ENCODE results near the gene RMND1. TPM values are rescaled to one million over a fixed set of nuclear protein-coding genes. Genes with fewer than 3 reads are reported as not detected.
A peak's percentile ranks its signal among the peaks of the same experiment; 100 is the strongest.

RMND1 gene
- total RNA-seq, 1 donor from 2014 or later = 28.6 TPM

GRCh38 chr6:151408858-151409257, 43.1 kb downstream of the RMND1 start:
- Mint-ChIP-seq H3K36me3 (peaks cover 43% of the 10 kb centered on the region), H3K9me3 (no peaks in the 10 kb centered on the region), H3K4me3 (no peak overlapping the region), H3K4me1 (ENCODE audit: unreplicated experiment) (peaks cover 3% of the 10 kb centered on the region), H3K27me3 (no peaks in the 10 kb centered on the region), H3K27ac (no peak overlapping the region)
- no peak for DNase-seq (ENCODE audit: extremely low spot score, unreplicated experiment)
- TF ChIP-seq CTCF (conservative IDR thresholded peaks at IDR 0.05) = no peak

- peaks cover 8% of the 10 kb centered on the region for H3K4me1 Mint-ChIP-seq (ENCODE audit: unreplicated experiment)
These were observed 48.0 kb downstream of the RMND1 start for GRCh38 chr6:151403919-151404308.

GRCh38 chr6:151402228-151402627, 49.7 kb downstream of the RMND1 start:
- Mint-ChIP-seq H3K27me3 (no peaks in the 10 kb centered on the region), H3K27ac (no peak overlapping the region), H3K4me1 (ENCODE audit: unreplicated experiment) (peaks cover 8% of the 10 kb centered on the region)

More at GRCh38 chr6:151403919-151404308, 48.0 kb downstream of the RMND1 start:
- no peaks in the 10 kb centered on the region for H3K9me3 Mint-ChIP-seq
- no peak overlapping the region for H3K4me3 Mint-ChIP-seq
- no peak for DNase-seq (ENCODE audit: extremely low spot score, unreplicated experiment)
- H3K36me3 Mint-ChIP-seq = peaks cover 29% of the 10 kb centered on the region
- H3K27ac Mint-ChIP-seq = no peak overlapping the region
- H3K27me3 Mint-ChIP-seq = no peaks in the 10 kb centered on the region
- TF ChIP-seq CTCF (conservative IDR thresholded peaks at IDR 0.05) = no peak

GRCh38 chr6:151400473-151400872, 51.5 kb downstream of the RMND1 start:
- no peak overlapping the region for H3K4me3 Mint-ChIP-seq
- no peak for TF ChIP-seq CTCF (conservative IDR thresholded peaks at IDR 0.05)
- H3K27me3 Mint-ChIP-seq = no peaks in the 10 kb centered on the region
- DNase-seq (ENCODE audit: extremely low spot score, unreplicated experiment) = no peak
- no peaks in the 10 kb centered on the region for H3K9me3 Mint-ChIP-seq
- peaks cover 10% of the 10 kb centered on the region for H3K4me1 Mint-ChIP-seq (ENCODE audit: unreplicated experiment)
- H3K36me3 Mint-ChIP-seq = peaks cover 31% of the 10 kb centered on the region
- H3K27ac Mint-ChIP-seq = peak overlapping the region; percentile 35

More at GRCh38 chr6:151402228-151402627, 49.7 kb downstream of the RMND1 start:
- Mint-ChIP-seq H3K4me3 (no peak overlapping the region), H3K36me3 (peaks cover 33% of the 10 kb centered on the region), H3K9me3 (no peaks in the 10 kb centered on the region)
- DNase-seq (ENCODE audit: extremely low spot score, unreplicated experiment) = no peak
- TF ChIP-seq CTCF (conservative IDR thresholded peaks at IDR 0.05) = no peak

GRCh38 chr6:151399679-151400078, 52.2 kb downstream of the RMND1 start:
- H3K27me3 Mint-ChIP-seq = no peaks in the 10 kb centered on the region

More at GRCh38 chr6:151399679-151400078, 52.2 kb downstream of the RMND1 start:
- DNase-seq (ENCODE audit: extremely low spot score, unreplicated experiment) = no peak
- TF ChIP-seq CTCF (conservative IDR thresholded peaks at IDR 0.05) = no peak
- Mint-ChIP-seq H3K27ac (peak overlapping the region; percentile 39), H3K4me3 (no peak overlapping the region), H3K9me3 (no peaks in the 10 kb centered on the region), H3K4me1 (ENCODE audit: unreplicated experiment) (peaks cover 14% of the 10 kb centered on the region), H3K36me3 (peaks cover 34% of the 10 kb centered on the region)

Measured in type B pancreatic cell (in vitro differentiated cells).